ENCODE measurements around the gene MACROD2. TPM values are rescaled to one million over a fixed set of nuclear protein-coding genes. Genes with fewer than 3 reads are reported as not detected.

The MACROD2 gene
- total RNA-seq, 1 experiment from 2014 or later: 1.6 TPM

- H3K9ac ChIP-seq (ENCODE audit: extremely low read depth, insufficient read length, low read length): no peak overlapping the region
- peaks cover 8 to 13% of the 10 kb centered on the region in 2 experiments; a peak in 3 of 4 replicates for H3K4me1 Mint-ChIP-seq
- H3K14ac ChIP-seq (ENCODE audit: insufficient read depth, low read length): no peak overlapping the region
- H3K56ac ChIP-seq (ENCODE audit: insufficient read length, low read depth, low read length): no peak overlapping the region
- no peak overlapping the region for H3K4me3 Mint-ChIP-seq
- no peaks in the 10 kb centered on the region for H4K20me1 ChIP-seq (ENCODE audit: control insufficient read depth, insufficient read depth, insufficient read length)
- no peaks in the 10 kb centered on the region for H3K27me3 ChIP-seq (ENCODE audit: insufficient read depth, low read length)
- no peak overlapping the region for H3T11ph ChIP-seq (ENCODE audit: low read length)
- no peak overlapping the region for H3K18ac ChIP-seq (ENCODE audit: insufficient read length, low read depth, low read length)
- no peak overlapping the region for H2BK12ac ChIP-seq (ENCODE audit: insufficient read length, low read depth, low read length)
- H3K9me3 Mint-ChIP-seq: no peaks in the 10 kb centered on the region
- H2AFZ ChIP-seq (ENCODE audit: low read length): no peak overlapping the region
- no CpG with 5 or more reads among the region's 9 CpGs for WGBS (ENCODE audit: extremely low coverage, insufficient read length, low lambda C conversion rate)
- no peak overlapping the region for H3K4ac ChIP-seq (ENCODE audit: low read depth, low read length)
- H4K8ac ChIP-seq (replicated peaks; ENCODE audit: insufficient read length, low read depth, low read length): no peak overlapping the region
- H2BK5ac ChIP-seq (ENCODE audit: insufficient read length, low read length): no peak overlapping the region
- H2AK5ac ChIP-seq (ENCODE audit: insufficient read length, low read length): no peak overlapping the region
- no peak overlapping the region for H3K23ac ChIP-seq (ENCODE audit: insufficient read length, low read depth, low read length)
- no peak overlapping the region for H2BK15ac ChIP-seq (ENCODE audit: low read depth, low read length)
- H4K91ac ChIP-seq (ENCODE audit: insufficient read length, low read depth, low read length): no peak overlapping the region
- no peak overlapping the region for H2BK120ac ChIP-seq (ENCODE audit: low read depth, low read length, poor library complexity, severe bottlenecking)
- H3K79me1 ChIP-seq (ENCODE audit: insufficient read depth, low read depth, low read length, poor library complexity, severe bottlenecking): no peaks in the 10 kb centered on the region
- H3K79me2 ChIP-seq (ENCODE audit: insufficient read depth, low read length): no peaks in the 10 kb centered on the region
- DNase-seq: no peak
- no peak overlapping the region for H4K5ac ChIP-seq (ENCODE audit: insufficient read length, low read depth, low read length)
- H3K4me1 ChIP-seq (ENCODE audit: insufficient read depth, low read length): no peaks in the 10 kb centered on the region; the same call in 1 of the 2 replicates
- no peak for TF ChIP-seq CTCF (conservative IDR thresholded peaks at IDR 0.05)
- no peaks in the 10 kb centered on the region for H3K9me3 ChIP-seq (ENCODE audit: control insufficient read depth, low read depth, low read length)
- H3K36me3 Mint-ChIP-seq (ENCODE audit: insufficient read depth in 1 of 3, low read depth in 3 of 3): peaks cover 0 to 3% (median 0%) of the 10 kb centered on the region in 3 experiments; a peak in 1 of 7 replicates
- no peaks in the 10 kb centered on the region for H3K27me3 Mint-ChIP-seq (ENCODE audit: low read depth)
- H2BK20ac ChIP-seq (ENCODE audit: low read depth, low read length, poor library complexity, severe bottlenecking): no peak overlapping the region
- H3K27ac ChIP-seq (ENCODE audit: insufficient read length, low read depth, low read length): no peak overlapping the region
- no peaks in the 10 kb centered on the region for H3K23me2 ChIP-seq (ENCODE audit: insufficient read length, low read depth, low read length, poor library complexity, severe bottlenecking)
- H3K27ac Mint-ChIP-seq: no peak overlapping the region
- H3K4me2 ChIP-seq (ENCODE audit: insufficient read depth, insufficient read length, low read length): no peak overlapping the region
These were observed 2054.3 kb downstream of the MACROD2 start for GRCh38 chr20:16049529-16050093.

Data from H9 (cell line).